ENCODE measurements around the gene OSGEP.
A peak's percentile ranks its signal among the peaks of the same experiment; 100 is the strongest.

Gene OSGEP

GRCh38 chr14:20482382-20482781, 27.8 kb upstream of the OSGEP start:
- H3K27ac Mint-ChIP-seq, result peak overlapping the region in 1 of 2 donors; percentile 8

DNA sequence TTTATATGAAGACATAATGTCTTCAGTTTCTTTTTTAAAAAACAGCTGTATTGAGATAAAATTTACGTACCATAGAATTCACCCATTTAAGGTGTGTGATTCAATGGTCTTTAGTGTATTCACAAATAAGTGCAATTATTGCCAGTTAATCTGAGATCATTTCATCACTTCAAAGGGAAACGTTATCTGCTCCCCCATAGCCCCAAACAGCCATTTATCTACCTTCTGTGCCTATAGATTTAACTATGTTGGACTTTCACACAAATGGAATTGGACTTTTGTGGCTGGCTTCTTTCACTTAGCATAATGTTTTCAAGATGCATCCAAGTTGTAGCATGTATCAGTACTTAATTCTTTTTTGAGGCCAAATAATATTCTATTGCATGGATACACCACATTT, 24.3 kb upstream of the OSGEP start:
- ATAC-seq (no peak), DNase-seq (no peak)
- no peak overlapping the region for H3K27ac Mint-ChIP-seq
- no peaks in the 10 kb centered on the region for H3K27me3 Mint-ChIP-seq
- no peak overlapping the region for H3K4me3 Mint-ChIP-seq
- H3K9me3 Mint-ChIP-seq, result no peaks in the 10 kb centered on the region
- H3K4me1 Mint-ChIP-seq, result peaks cover 56% of the 10 kb centered on the region

More at GRCh38 chr14:20482382-20482781, 27.8 kb upstream of the OSGEP start:
- H3K4me3 Mint-ChIP-seq, result no peak overlapping the region
- ATAC-seq, result no peak
- no peak for DNase-seq
- peaks cover 39% of the 10 kb centered on the region for H3K4me1 Mint-ChIP-seq
- H3K9me3 Mint-ChIP-seq, result no peaks in the 10 kb centered on the region
- no peaks in the 10 kb centered on the region for H3K27me3 Mint-ChIP-seq

- Mint-ChIP-seq H3K4me1 (peaks cover 68% of the 10 kb centered on the region), H3K27me3 (no peaks in the 10 kb centered on the region), H3K4me3 (peak overlapping the region; percentile 42 to 57), H3K9me3 (no peaks in the 10 kb centered on the region), H3K27ac (peak overlapping the region; percentile 90 to 94)
- ATAC-seq (peak; percentile 79), DNase-seq (no peak)
These were observed 22.7 kb upstream of the OSGEP start for GRCh38 chr14:20477211-20477876.

DNA sequence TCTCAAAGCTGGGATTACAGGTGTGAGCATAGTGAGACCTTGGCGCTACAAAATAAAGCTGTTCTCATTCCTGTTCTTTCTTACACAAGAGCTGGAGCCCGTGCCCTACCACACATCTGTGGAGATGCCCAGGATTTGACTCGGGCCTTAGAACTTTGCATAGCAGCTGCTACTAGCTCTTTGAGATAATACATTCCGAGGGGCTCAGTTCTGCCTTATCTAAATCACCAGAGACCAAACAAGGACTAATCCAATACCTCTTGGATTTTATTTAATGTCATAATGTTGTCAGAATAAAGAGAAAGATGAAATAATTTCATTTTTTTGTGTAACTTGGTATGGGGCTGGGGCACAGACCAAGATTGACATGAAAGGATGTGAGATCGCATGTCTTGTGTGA, 22.2 kb upstream of the OSGEP start:
- Mint-ChIP-seq H3K27ac (peak overlapping the region; percentile 94), H3K9me3 (no peaks in the 10 kb centered on the region), H3K4me1 (peaks cover 68% of the 10 kb centered on the region)

DNA sequence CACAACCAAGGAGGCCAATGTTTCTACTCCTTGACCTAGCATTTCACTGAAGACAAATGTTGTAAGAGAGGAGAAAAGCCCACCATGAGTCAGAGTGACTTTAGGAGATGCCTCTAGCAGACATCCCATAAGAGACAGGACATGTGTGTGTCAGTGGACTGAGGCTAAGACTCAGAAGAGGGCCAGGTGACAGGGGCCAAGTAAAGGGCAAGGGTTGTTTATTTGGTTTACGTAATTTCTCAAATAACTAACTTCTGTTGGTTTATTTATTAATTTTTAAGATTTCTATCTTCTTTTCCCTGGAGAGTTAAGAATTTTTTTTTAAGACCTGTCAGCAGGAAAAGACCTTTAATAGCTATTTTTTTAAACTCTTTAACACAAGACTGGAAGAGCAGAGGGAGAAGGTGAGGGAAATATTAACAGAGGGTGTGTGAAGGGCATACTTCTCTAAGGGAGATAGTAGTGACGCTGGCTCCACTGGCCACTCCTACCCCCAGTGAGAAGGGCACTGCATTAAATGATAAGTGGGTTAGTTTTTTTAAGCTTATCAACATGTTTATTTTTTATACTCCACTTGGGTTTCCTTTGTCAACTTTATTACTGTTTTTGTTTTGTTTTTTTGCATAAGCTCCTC, 18.0 kb upstream of the OSGEP start:
- Mint-ChIP-seq H3K27ac (peak overlapping the region; percentile 81 to 95), H3K4me1 (peaks cover 78% of the 10 kb centered on the region), H3K9me3 (no peaks in the 10 kb centered on the region), H3K4me3 (peak overlapping the region; percentile 27 to 96), H3K27me3 (no peaks in the 10 kb centered on the region)
- no peak for ATAC-seq
- DNase-seq, result no peak

More for the DNA sequence above, 22.2 kb upstream of the OSGEP start:
- Mint-ChIP-seq H3K4me3 (peak overlapping the region in 1 of 2 donors; percentile 57), H3K27me3 (no peaks in the 10 kb centered on the region)
- ATAC-seq, result no peak
- DNase-seq, result no peak

DNA sequence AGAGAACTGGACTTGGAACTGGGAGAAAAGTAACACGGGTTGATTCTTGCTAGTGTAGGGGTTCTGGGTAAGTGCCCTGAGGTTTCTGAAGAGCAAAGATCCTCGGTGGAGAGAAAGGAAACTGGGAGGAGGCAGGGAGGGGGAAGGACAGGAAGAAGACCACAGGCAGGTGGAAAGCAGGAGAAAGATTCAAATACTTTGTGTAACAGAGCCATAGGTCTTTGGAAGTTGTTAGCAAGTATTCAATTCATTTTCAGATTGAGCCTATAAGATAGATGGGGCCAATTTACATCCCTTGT, 15.9 kb upstream of the OSGEP start:
- Mint-ChIP-seq H3K27me3 (no peaks in the 10 kb centered on the region), H3K27ac (peak overlapping the region; percentile 97 to 98), H3K9me3 (no peaks in the 10 kb centered on the region), H3K4me1 (peaks cover 60% of the 10 kb centered on the region), H3K4me3 (peak overlapping the region; percentile 96)
- ATAC-seq (no peak), DNase-seq (no peak)

DNA sequence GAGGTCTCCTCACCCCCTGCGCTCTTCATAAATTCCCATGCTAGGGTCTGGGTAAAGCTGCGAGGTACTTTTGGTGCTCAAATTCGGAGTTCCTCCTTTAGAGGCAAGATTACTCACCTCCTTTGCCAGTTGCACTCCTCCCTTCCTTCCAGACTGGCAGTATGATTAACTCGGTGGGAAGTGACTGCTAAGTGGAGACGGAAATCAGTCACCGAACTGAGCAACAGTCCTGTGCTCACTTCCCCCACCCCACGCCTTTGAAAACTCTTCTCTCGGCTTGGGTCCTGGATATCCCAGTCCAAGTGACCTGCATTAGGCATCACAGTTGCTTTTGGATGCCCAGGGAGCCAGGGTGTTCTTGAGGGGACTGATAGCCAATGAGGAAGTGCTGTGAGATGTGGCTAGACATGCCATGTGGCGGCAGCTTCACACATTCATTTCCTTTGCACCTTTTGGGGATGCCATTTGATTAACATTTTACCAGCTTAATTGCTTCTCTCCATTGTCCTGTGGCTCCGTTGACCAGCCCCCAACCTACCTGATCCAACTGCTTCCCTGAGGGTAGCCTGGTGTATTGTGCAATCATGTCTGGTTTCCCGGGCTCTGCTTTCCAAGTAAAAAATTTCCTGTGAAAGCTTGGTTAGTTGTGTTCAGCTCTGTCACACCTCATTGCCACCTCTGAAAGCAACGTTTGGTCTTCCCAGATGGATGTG, 15.4 kb upstream of the OSGEP start:
- DNase-seq, result peak; percentile 39 to 70
- H3K4me1 Mint-ChIP-seq, result peaks cover 55% of the 10 kb centered on the region
- no peaks in the 10 kb centered on the region for H3K27me3 Mint-ChIP-seq
- H3K27ac Mint-ChIP-seq, result peak overlapping the region; percentile 97 to 98
- H3K4me3 Mint-ChIP-seq, result peak overlapping the region; percentile 96
- no peaks in the 10 kb centered on the region for H3K9me3 Mint-ChIP-seq
- peak; percentile 82 for ATAC-seq

- ATAC-seq, result peak; percentile 96
- DNase-seq, result peak; percentile 86 to 90
- H3K27me3 Mint-ChIP-seq, result no peaks in the 10 kb centered on the region
- H3K4me3 Mint-ChIP-seq, result peak within 1 kb of the TSS; percentile 96
- no peaks in the 10 kb centered on the region for H3K9me3 Mint-ChIP-seq
- peaks cover 48% of the 10 kb centered on the region for H3K4me1 Mint-ChIP-seq
- H3K27ac Mint-ChIP-seq, result peak within 1 kb of the TSS; percentile 97 to 98
These were observed 14.8 kb upstream of the OSGEP start, which contains the start of gene PNP for GRCh38 chr14:20469242-20469889. PNP (plus strand) TSS chr14:20469406; CDS start chr14:20469525, 119 bp downstream.

GRCh38 chr14:20468764-20469241, 14.2 kb upstream of the OSGEP start:
- no peaks in the 10 kb centered on the region for H3K27me3 Mint-ChIP-seq
- H3K4me3 Mint-ChIP-seq, result peak overlapping the region; percentile 96
- peaks cover 43% of the 10 kb centered on the region for H3K4me1 Mint-ChIP-seq
- H3K9me3 Mint-ChIP-seq, result no peaks in the 10 kb centered on the region
- peak overlapping the region; percentile 97 to 98 for H3K27ac Mint-ChIP-seq
- ATAC-seq, result no peak
- no peak for DNase-seq

- Mint-ChIP-seq H3K27ac (peak within 1 kb of the TSS; percentile 92 to 97), H3K4me3 (peak within 1 kb of the TSS; percentile 87 to 95), H3K4me1 (peaks cover 34% of the 10 kb centered on the region), H3K9me3 (no peaks in the 10 kb centered on the region), H3K27me3 (no peaks in the 10 kb centered on the region)
- ATAC-seq (peak; percentile 98), DNase-seq (peak; percentile 94 to 99)
These were observed 6.9 kb upstream of the OSGEP start, which contains the start of gene PIP4P1 for GRCh38 chr14:20461225-20462141. PIP4P1 (minus strand) TSS chr14:20461434; CDS start chr14:20461325, 109 bp downstream.

DNA sequence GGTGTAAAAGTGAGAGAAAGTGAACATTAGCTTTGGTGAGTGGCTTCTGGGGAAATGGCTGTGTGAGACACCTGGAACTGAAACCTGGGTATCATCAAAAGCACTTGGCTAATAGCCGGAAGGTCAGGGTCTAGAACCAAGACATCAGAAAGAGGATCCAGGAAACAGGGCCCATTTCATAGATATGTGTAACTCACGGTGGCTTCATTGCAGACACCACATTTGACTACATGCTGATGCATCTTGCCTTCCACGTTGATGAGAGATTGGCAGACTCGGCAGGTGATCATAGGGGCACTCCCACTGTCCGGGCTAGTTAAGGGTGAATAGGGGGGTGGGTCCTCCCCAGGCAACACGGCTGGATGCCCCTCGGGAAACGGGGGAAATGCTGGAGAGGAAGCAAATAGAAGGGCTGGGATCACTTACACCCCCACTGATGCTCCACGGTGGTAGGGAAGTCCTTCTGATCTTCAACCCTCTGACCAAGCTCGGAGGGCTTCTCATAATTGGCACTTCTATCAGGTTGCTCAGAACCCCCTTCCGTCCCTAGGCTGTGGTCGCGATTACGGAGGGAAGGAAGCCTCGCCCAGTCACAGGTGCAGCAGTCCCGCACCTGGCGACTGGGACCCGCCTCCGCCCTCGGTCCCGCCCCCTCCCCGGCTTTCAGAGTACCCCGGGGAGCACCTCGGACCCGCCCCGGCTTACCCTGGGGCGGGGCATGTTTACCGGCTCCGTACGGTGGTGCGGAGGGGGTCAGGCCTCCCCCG, 6.0 kb upstream of the OSGEP start:
- peak; percentile 19 for ATAC-seq
- H3K4me3 Mint-ChIP-seq, result peak overlapping the region; percentile 87 to 95
- peak in 1 of 2 donors; percentile 31 for DNase-seq
- H3K27ac Mint-ChIP-seq, result peak overlapping the region; percentile 73 to 97
- peaks cover 34% of the 10 kb centered on the region for H3K4me1 Mint-ChIP-seq
- H3K9me3 Mint-ChIP-seq, result no peaks in the 10 kb centered on the region
- H3K27me3 Mint-ChIP-seq, result no peaks in the 10 kb centered on the region

DNA sequence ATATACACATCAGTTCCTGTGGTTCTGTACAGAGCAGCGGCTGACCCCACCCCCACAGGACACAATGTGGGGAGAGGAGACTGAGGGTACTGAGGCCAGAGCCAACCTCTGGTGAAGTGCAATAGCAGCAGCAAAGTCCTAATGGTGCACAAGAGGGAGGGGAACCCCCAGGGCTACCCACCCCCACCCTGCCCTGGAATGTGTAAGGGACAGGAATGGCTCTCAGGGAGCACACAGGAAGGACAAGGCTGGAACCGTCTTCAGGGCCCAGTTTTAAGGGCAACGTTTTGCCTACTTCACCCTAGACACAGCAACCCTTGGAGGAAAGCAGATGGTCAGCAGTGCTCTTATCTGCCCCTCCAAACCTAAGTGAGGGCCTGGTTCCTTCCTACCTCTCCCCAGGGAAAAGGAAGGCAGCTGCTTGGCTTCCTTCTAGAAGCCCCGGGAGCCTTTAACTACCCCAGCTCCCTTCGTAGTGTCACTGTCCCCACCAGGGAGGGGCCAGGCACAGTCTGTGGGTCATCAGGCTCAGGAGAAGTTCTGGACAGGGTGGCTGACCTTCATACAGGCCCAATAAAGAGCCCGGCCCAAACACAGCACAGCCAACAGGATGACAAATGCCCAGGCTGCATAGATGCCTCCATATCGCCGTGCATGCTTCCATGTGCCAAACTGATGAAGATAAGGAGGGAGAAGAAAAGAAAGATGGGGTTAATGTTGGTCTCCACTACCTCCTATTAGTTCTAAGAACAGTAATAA, 3.6 kb upstream of the OSGEP start:
- ATAC-seq, result no peak
- Mint-ChIP-seq H3K27me3 (no peaks in the 10 kb centered on the region), H3K9me3 (no peaks in the 10 kb centered on the region), H3K4me1 (peaks cover 34% of the 10 kb centered on the region), H3K27ac (peak overlapping the region in 1 of 2 donors; percentile 12), H3K4me3 (no peak overlapping the region)
- no peak for DNase-seq

- ATAC-seq, result no peak
- H3K27me3 Mint-ChIP-seq, result no peaks in the 10 kb centered on the region
- DNase-seq, result no peak
- no peak overlapping the region for H3K4me3 Mint-ChIP-seq
- H3K4me1 Mint-ChIP-seq, result peaks cover 38% of the 10 kb centered on the region
- no peak overlapping the region for H3K27ac Mint-ChIP-seq
- no peaks in the 10 kb centered on the region for H3K9me3 Mint-ChIP-seq
These were observed 2.4 kb upstream of the OSGEP start for GRCh38 chr14:20456971-20457370.

Data from stimulated activated naive CD8-positive, alpha-beta T cell treated with anti-CD3 and anti-CD28 coated beads, Interleukin-15, amount 100 ng/mL, for 72 hours (primary cell).